ENCODE measurements around the gene TP53TG3B.
"Not testable (repeated sequence)": the region's sequence is repeated elsewhere in the genome, so short reads cannot be mapped to it uniquely, and the experiment has no call there.

Gene TP53TG3B, protein sequence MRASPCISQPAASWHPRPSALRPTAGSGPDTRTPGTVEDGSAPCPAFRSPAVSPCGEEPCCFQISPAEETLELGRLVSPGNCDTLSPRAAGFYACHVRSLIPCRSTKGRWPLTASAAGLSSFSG

DNA sequence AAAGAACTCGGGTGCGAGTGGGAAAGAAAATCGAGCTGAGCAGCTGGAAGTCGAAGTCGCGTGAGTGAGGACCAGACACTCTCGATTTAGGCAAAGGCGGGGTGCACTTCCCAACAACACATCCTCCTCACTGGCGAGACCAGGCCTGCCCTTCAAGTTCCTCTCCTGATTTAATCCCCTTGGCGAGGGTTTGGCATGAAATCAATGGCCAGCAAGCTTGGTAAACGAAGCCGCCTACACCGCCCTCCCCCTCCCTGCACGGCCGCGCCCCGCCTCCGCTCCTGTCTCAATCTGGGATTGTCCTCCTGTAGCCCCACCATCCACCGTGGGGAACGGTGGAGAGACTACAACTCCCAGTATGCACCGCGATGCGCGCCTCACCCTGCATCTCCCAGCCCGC, at the start of gene TP53TG3B:
TSS of gene TP53TG3B (plus strand) at position 301 of the 400 bp plus-strand sequence. CDS start at position 369, 68 bp downstream.
- not testable (repeated sequence) for DNase-seq (ENCODE audit: low spot score)

DNA sequence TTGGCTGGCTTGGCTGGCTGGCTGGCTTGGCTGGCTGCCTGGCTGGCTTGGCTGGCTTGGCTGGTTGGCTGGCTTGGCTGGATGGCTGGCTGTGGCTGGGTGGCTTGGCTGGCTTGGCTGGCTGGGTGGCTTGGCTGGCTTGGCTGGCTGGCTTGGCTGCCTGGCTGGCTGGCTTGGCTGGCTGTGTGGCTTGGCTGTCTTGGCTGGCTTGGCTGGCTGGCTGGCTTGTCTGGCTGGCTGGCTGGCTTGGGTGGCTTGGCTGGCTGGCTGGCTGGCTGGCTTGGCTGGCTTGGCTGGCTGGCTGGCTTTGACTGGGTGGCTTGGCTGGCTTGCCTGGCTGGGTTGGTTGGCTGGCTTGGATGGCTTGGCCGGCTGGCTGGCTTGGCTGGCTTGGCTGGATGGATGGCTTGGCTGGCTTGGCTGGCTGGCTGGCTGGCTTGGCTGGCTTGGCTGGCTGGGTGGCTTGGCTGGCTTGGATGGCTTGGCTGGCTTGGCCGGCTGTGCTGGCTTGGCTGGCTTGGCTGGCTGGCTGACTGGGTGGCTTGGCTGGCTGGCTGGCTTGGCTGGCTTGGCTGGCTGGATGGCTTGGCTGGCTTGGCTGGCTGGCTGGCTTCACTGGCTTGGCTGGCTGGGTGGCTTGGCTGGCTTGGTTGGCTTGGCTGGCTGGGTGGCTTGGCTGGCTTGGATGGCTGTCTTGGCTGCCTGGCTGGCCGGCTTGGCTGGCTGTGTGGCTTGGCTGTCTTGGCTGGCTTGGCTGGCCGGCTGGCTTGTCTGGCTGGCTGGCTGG, 24.2 kb upstream of the TP53TG3B start:
- not testable (repeated sequence) for DNase-seq (ENCODE audit: low spot score)

DNA sequence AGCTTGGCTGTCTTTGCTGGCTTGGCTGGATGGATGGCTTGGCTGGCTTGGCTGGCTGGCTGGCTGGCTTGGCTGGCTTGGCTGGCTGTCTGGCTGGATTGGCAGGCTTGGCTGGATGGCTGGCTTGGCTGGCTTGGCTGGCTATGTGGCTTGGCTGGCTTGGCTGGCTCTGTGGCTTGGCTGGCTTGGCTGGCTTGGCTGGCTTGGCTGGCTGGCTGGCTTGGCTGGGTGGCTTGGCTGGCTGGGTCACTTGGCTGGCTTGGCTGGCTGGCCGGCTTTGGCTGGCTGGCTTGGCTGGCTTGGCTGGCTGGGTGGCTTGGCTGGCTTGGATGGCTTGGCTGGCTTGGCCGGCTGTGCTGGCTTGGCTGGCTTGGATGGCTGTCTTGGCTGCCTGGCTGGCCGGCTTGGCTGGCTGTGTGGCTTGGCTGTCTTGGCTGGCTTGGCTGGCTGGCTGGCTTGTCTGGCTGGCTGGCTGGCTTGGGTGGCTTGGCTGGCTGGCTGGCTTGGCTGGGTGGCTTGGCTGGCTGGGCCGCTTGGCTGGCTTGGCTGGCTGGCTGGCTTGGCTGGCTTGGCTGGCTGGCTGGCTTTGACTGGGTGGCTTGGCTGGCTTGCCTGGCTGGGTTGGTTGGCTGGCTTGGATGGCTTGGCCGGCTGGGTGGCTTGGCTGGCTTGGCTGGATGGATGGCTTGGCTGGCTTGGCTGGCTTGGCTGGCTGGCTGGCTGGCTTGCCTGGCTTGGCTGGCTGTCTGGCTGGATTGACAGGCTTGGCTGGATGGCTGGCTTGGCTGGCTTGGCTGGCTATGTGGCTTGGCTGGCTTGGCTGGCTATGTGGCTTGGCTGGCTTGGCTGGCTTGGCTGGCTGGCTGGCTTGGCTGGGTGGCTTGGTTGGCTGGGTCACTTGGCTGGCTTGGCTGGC, 22.8 kb upstream of the TP53TG3B start:
- not testable (repeated sequence) for DNase-seq (ENCODE audit: low spot score)

DNA sequence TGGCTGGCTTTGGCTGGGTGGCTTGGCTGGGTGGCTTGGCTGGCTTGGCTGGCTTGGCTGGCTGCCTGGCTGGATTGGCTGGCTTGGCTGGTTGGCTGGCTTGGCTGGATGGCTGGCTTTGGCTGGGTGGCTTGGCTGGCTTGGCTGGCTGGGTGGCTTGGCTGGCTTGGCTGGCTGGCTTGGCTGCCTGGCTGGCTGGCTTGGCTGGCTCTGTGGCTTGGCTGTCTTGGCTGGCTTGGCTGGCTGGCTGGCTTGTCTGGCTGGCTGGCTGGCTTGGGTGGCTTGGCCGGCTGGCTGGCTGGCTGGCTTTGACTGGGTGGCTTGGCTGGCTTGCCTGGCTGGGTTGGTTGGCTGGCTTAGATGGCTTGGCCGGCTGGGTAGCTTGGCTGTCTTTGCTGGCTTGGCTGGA, 22.1 kb upstream of the TP53TG3B start:
- not testable (repeated sequence) for DNase-seq (ENCODE audit: low spot score)

DNA sequence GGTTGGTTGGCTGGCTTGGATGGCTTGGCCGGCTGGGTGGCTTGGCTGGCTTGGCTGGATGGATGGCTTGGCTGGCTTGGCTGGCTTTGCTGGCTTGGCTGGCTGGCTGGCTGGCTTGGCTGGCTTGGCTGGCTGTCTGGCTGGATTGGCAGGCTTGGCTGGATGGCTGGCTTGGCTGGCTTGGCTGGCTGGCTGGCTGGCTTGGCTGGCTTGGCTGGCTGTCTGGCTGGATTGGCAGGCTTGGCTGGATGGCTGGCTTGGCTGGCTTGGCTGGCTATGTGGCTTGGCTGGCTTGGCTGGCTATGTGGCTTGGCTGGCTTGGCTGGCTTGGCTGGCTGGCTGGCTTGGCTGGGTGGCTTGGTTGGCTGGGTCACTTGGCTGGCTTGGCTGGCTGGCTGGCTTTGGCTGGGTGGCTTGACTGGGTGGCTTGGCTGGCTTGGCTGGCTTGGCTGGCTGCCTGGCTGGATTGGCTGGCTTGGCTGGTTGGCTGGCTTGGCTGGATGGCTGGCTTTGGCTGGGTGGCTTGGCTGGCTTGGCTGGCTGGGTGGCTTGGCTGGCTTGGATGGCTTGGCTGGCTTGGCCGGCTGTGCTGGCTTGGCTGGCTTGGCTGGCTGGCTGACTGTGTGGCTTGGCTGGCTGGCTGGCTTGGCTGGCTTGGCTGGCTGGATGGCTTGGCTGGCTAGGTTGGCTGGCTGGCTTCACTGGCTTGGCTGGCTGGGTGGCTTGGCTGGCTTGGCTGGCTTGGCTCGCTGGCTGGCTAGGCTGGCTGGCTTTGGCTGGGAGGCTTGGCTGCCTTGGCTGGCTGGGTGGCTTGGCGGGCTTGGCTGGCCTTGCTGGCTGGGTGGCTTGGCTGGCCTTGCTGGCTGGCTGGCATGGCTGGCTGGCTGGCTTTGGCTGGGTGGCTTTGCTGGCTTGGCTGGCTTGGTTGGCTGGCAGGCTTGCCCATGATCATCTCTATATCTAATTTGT, 21.3 kb upstream of the TP53TG3B start:
- DNase-seq (ENCODE audit: low spot score), result not testable (repeated sequence)

Measured in HuH-7.5 (cell line).